ENCODE data around the gene KLHL30. TPM values are rescaled to one million over a fixed set of nuclear protein-coding genes. Genes with fewer than 3 reads are reported as not detected.

The KLHL30 gene
- total RNA-seq, 1 experiment from 2014 or later: 0.61 TPM

DNA sequence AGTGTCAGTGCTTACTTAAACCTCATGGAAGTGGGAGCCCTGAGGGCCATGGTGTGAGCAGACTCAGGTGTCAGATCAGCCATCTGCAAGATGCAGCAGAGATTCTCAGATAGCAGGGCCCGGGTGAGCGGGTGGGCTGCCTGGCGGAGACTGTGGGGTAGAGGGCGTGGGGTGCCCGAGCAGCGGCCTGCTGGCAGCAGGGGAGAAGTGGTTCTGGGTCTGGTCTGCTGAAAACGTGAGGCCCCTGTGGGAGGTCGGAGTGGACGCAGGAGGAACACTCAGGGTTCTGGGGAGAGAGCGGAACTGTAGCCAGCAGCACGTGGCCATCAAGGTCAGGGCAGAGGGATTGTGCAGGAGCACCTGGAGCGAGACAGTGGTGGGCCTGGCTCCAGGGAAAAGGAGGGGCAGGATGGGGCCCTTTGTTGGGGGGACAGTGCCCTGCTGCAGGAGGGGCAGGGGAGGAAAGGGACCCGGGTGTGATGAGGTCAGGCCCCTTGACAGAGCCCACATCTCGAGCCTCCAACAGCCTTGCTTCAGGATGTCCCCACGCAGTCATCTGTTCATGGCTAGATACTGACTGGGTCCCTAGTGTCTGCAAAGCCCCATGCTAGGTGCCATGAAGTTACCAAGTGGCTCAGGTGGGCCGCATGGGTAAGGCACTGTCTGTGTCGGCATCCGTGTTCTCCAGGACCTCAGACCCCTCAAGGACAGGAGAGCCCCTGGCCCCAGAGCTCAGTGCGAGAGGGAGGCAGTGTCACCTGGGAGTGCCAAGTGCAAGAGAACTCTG is 41.1 kb upstream of the KLHL30 start:
- no peaks in the 10 kb centered on the region for H3K9me2 ChIP-seq (ENCODE audit: insufficient read depth)
- H3K36me3 ChIP-seq (ENCODE audit: control insufficient read depth in 1 of 2, insufficient read depth in 2 of 2, low read length in 2 of 2): no peaks in the 10 kb centered on the region
- CTCF ChIA-PET: no interaction called here
- H3K27me3 ChIP-seq (ENCODE audit: insufficient read depth, low read length): no peaks in the 10 kb centered on the region
- no peak overlapping the region for H3K4me3 ChIP-seq (replicated peaks in 1 of 2; ENCODE audit: low read depth in 1 of 2, low read length in 2 of 2)
- DNase-seq (ENCODE audit: low read depth, low spot score) (no peak), ATAC-seq (no peak)
- no peak overlapping the region for H2AFZ ChIP-seq (ENCODE audit: low read depth, low read length, poor library complexity, severe bottlenecking)
- no peaks in the 10 kb centered on the region for H3K9me3 ChIP-seq (ENCODE audit: control insufficient read depth in 1 of 2, insufficient read depth in 1 of 2, low read depth in 1 of 2, low read length in 2 of 2)
- BruUV-seq (replicated peaks): no TSS peak
- POLR2A ChIA-PET: no interaction called here
- peaks cover 6 to 15% of the 10 kb centered on the region in 2 experiments; a peak in 3 of 4 replicates for H3K4me1 ChIP-seq (ENCODE audit: control insufficient read depth in 1 of 2, insufficient read depth in 2 of 2, low read length in 2 of 2)
- peak overlapping the region; percentile 47; the same call in 1 of the 2 replicates for H3K27ac ChIP-seq (ENCODE audit: low read depth, low read length)
- H3K4me2 ChIP-seq (ENCODE audit: low read length): no peak overlapping the region
- H3K79me2 ChIP-seq (ENCODE audit: insufficient read depth, low read length): no peaks in the 10 kb centered on the region
- no peak overlapping the region for H3K9ac ChIP-seq (ENCODE audit: low read length)
- H4K20me1 ChIP-seq (ENCODE audit: insufficient read depth): no peaks in the 10 kb centered on the region
- TF ChIP-seq SIN3A (IDR thresholded peaks at IDR 0.05; ENCODE audit: low read depth): no peak
- no peak for TF ChIP-seq CBX3 (IDR thresholded peaks at IDR 0.05; ENCODE audit: low read depth)
- TF ChIP-seq SP1 (IDR thresholded peaks at IDR 0.05; ENCODE audit: low read depth): no peak
- no peak for TF ChIP-seq CEBPB (IDR thresholded peaks at IDR 0.05; ENCODE audit: low read depth)
- no peak for TF ChIP-seq ZFX (IDR thresholded peaks at IDR 0.05)
- TF ChIP-seq, protein P1, sequence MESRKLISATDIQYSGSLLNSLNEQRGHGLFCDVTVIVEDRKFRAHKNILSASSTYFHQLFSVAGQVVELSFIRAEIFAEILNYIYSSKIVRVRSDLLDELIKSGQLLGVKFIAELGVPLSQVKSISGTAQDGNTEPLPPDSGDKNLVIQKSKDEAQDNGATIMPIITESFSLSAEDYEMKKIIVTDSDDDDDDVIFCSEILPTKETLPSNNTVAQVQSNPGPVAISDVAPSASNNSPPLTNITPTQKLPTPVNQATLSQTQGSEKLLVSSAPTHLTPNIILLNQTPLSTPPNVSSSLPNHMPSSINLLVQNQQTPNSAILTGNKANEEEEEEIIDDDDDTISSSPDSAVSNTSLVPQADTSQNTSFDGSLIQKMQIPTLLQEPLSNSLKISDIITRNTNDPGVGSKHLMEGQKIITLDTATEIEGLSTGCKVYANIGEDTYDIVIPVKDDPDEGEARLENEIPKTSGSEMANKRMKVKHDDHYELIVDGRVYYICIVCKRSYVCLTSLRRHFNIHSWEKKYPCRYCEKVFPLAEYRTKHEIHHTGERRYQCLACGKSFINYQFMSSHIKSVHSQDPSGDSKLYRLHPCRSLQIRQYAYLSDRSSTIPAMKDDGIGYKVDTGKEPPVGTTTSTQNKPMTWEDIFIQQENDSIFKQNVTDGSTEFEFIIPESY (IDR thresholded peaks at IDR 0.05; ENCODE audit: extremely low read depth, insufficient replicate concordance, low read length): no peak
- RAD21 ChIA-PET (ENCODE audit: low non-redundant PET in 1 of 2, low total read pairs in 2 of 2, uncharacterized antibody in 2 of 2, unreplicated experiment in 2 of 2): no interaction called here
- intact Hi-C loops (cut with micrococcal nuclease): no loop called here
